Measurements from ENCODE around the gene PAPSS2.
"Not testable (repeated sequence)": the region's sequence is repeated elsewhere in the genome, so short reads cannot be mapped to it uniquely, and the experiment has no call there.

PAPSS2 gene

GRCh38 chr10:87659571-87660483, at the start of gene PAPSS2:
Gene PAPSS2 (plus strand): TSS chr10:87659878. CDS start chr10:87659982, 104 bp downstream.
- no peak for DNase-seq (ENCODE audit: low read depth)

GRCh38 chr10:87611341-87611740, 48.3 kb upstream of the PAPSS2 start:
- DNase-seq (ENCODE audit: low read depth) = not testable (repeated sequence)

- DNase-seq (ENCODE audit: low read depth) = no peak
Observed at GRCh38 chr10:87612115-87612514, 47.6 kb upstream of the PAPSS2 start.

GRCh38 chr10:87613751-87614150, 45.9 kb upstream of the PAPSS2 start:
- no peak for DNase-seq (ENCODE audit: low read depth)

GRCh38 chr10:87615856-87616255, 43.8 kb upstream of the PAPSS2 start:
- no peak for DNase-seq (ENCODE audit: low read depth)

- no peak for DNase-seq (ENCODE audit: low read depth)
Observed at GRCh38 chr10:87617503-87617902, 42.2 kb upstream of the PAPSS2 start.

- no peak for DNase-seq (ENCODE audit: low read depth)
Observed at GRCh38 chr10:87618566-87619423, 40.9 kb upstream of the PAPSS2 start.

- DNase-seq (ENCODE audit: low read depth) = no peak
Observed at GRCh38 chr10:87619705-87620104, 40.0 kb upstream of the PAPSS2 start.

GRCh38 chr10:87621440-87621839, 38.2 kb upstream of the PAPSS2 start:
- not testable (repeated sequence) for DNase-seq (ENCODE audit: low read depth)

- no peak for DNase-seq (ENCODE audit: low read depth)
Observed at GRCh38 chr10:87622314-87623004, 37.2 kb upstream of the PAPSS2 start.

- DNase-seq (ENCODE audit: low read depth) = no peak
Observed at GRCh38 chr10:87623191-87623590, 36.5 kb upstream of the PAPSS2 start.

- DNase-seq (ENCODE audit: low read depth) = no peak
Observed at GRCh38 chr10:87625661-87626060, 34.0 kb upstream of the PAPSS2 start.

- no peak for DNase-seq (ENCODE audit: low read depth)
Observed at GRCh38 chr10:87626422-87626892, 33.2 kb upstream of the PAPSS2 start.

- DNase-seq (ENCODE audit: low read depth) = no peak
Observed at GRCh38 chr10:87630171-87630570, 29.5 kb upstream of the PAPSS2 start.

- DNase-seq (ENCODE audit: low read depth) = no peak
Observed at GRCh38 chr10:87632454-87632853, 27.2 kb upstream of the PAPSS2 start.

GRCh38 chr10:87634311-87634710, 25.4 kb upstream of the PAPSS2 start:
- DNase-seq (ENCODE audit: low read depth) = no peak

- DNase-seq (ENCODE audit: low read depth) = no peak
Observed at GRCh38 chr10:87635498-87636312, 24.0 kb upstream of the PAPSS2 start.

- no peak for DNase-seq (ENCODE audit: low read depth)
Observed at GRCh38 chr10:87636313-87636915, 23.3 kb upstream of the PAPSS2 start.

GRCh38 chr10:87639493-87639892, 20.2 kb upstream of the PAPSS2 start:
- DNase-seq (ENCODE audit: low read depth) = no peak

GRCh38 chr10:87640043-87640442, 19.6 kb upstream of the PAPSS2 start:
- no peak for DNase-seq (ENCODE audit: low read depth)

GRCh38 chr10:87642486-87642885, 17.2 kb upstream of the PAPSS2 start:
- DNase-seq (ENCODE audit: low read depth) = no peak
